Gastrocnemius medialis (tissue), 4 donors: ENCODE measurements around the gene PUS3. TPM values are rescaled to one million over a fixed set of nuclear protein-coding genes. Genes with fewer than 3 reads are reported as not detected.

Experiments
- ATAC-seq, 2 donors: fragments of 150-250 bp; one replicate each; pipeline ENCODE4 v1.9.1; 2016
- DNase-seq, 2 donors: peaks; one replicate each; pipeline ENCODE4 v3.0.0-alpha.2; 2019
- H3K27ac ChIP-seq, 4 donors: fragments of 200-600 bp; sonication (generic); 1 replicate in 1 of 4; 2 replicates in 3 of 4; pipeline ENCODE4 v1.5.1; 2016 to 2018; ENCODE audit warnings: mild to moderate bottlenecking in 2 of 4, moderate library complexity in 1 of 4
- H3K27me3 ChIP-seq, 3 donors: fragments of 200-600 bp; sonication (generic) in 2 of 3; 1 replicate in 1 of 3; 2 replicates in 2 of 3; pipeline versions ENCODE4 v1.5.1 to v1.6.0; 2016 to 2019; ENCODE audit warnings: mild to moderate bottlenecking in 1 of 3, moderate library complexity in 1 of 3
- H3K36me3 ChIP-seq, 2 donors: fragments of 200-600 bp; sonication (generic) in 1 of 2; one replicate each; pipeline ENCODE4 v1.5.1; 2017 to 2018
- H3K4me1 ChIP-seq, 2 donors: fragments of 200-600 bp; sonication (generic) in 1 of 2; one replicate each; pipeline ENCODE4 v1.5.1; 2016 to 2017; ENCODE audit warnings: mild to moderate bottlenecking in 2 of 2
- H3K4me3 ChIP-seq, 4 donors: fragments of 200-600 bp; sonication (generic) in 3 of 4; 1 replicate in 1 of 4; 2 replicates in 3 of 4; pipeline ENCODE4 v1.5.1; 2016 to 2019; ENCODE audit warnings: mild to moderate bottlenecking in 2 of 4
- H3K9me3 ChIP-seq, 3 donors: fragments of 200-600 bp; sonication (generic) in 2 of 3; 1 replicate in 1 of 3; 2 replicates in 2 of 3; pipeline ENCODE4 v1.5.1; 2016 to 2019
- POLR2A ChIP-seq, 2 donors: fragments of 450-650 bp; IDR thresholded peaks; one replicate each; pipeline ENCODE4 v1.6.1; 2017; ENCODE audit warnings: antibody characterized with exemption in 2 of 2, mild to moderate bottlenecking in 2 of 2, moderate library complexity in 2 of 2
- in situ Hi-C, 4 donors: fragments of 200-750 bp; cut with MboI; loops; one replicate each; pipeline versions ENCODE4 v1.15.0 to v1.8.0; 2017; ENCODE audit warnings: low sequenced_read_pairs in 4 of 4
- intact Hi-C: fragments of 100-400 bp; cut with DNase I; formaldehyde crosslinking; loops from one replicate; pipeline ENCODE4 v1.15.1; 2023; ENCODE audit warnings: low total_unique reads
- total RNA-seq, 4 donors: library from RNA; depleted of rRNA; stranded (reverse); fragments of >200 nt; gene quantifications; one replicate each; pipeline versions ENCODE4 v1.1.0 to v1.2.3, GENCODE V29; 2016
- TF ChIP-seq, protein P1 (sequence below), 5 experiments: fragments of 450-650 bp in 3 of 5; fragments of 200-600 bp in 2 of 5; sonication (generic) in 2 of 5; IDR thresholded peaks in 4 of 5; conservative IDR thresholded peaks in 1 of 5; 1 replicate in 4 of 5; 2 replicates in 1 of 5; pipeline ENCODE4 v1.5.1; 2016 to 2019; ENCODE audit warnings: antibody characterized with exemption in 5 of 5, mild to moderate bottlenecking in 3 of 5, moderate library complexity in 3 of 5

PUS3 gene
- total RNA-seq, 4 donors from 2014 or later, result 7.0 to 13.5 (median 11.7) TPM

DNA sequence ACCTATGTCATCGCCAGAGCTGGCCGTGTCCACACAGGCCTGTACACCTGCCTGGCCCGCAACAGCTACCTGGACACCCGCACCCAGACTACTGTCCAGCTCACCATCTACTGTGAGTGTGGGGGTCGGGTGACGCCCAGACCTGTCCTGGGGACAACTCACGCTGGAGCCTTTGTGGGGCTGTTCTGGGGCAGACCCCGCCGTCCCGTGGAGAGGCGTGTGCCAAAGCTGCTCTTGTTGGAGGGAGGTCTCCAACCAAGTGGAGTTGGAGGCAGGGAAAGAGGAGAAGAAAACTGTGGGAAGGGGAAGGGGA is 47.1 kb upstream of the PUS3 start:
- Histone ChIP-seq H3K27me3 (no peaks in the 10 kb centered on the region), H3K27ac (no peak overlapping the region), H3K4me1 (peaks cover 0 to 6% of the 10 kb centered on the region in 2 donors), H3K36me3 (no peaks in the 10 kb centered on the region), H3K4me3 (no peak overlapping the region), H3K9me3 (no peaks in the 10 kb centered on the region)
- intact Hi-C loops, result no loop called here
- no peak for DNase-seq
- ATAC-seq, result no peak
- TF ChIP-seq, protein P1, sequence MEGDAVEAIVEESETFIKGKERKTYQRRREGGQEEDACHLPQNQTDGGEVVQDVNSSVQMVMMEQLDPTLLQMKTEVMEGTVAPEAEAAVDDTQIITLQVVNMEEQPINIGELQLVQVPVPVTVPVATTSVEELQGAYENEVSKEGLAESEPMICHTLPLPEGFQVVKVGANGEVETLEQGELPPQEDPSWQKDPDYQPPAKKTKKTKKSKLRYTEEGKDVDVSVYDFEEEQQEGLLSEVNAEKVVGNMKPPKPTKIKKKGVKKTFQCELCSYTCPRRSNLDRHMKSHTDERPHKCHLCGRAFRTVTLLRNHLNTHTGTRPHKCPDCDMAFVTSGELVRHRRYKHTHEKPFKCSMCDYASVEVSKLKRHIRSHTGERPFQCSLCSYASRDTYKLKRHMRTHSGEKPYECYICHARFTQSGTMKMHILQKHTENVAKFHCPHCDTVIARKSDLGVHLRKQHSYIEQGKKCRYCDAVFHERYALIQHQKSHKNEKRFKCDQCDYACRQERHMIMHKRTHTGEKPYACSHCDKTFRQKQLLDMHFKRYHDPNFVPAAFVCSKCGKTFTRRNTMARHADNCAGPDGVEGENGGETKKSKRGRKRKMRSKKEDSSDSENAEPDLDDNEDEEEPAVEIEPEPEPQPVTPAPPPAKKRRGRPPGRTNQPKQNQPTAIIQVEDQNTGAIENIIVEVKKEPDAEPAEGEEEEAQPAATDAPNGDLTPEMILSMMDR (IDR thresholded peaks at IDR 0.05 in 4 of 5, conservative IDR thresholded peaks at IDR 0.05 in 1 of 5), result no peak
- TF ChIP-seq POLR2A (IDR thresholded peaks at IDR 0.05), result no peak
- in situ Hi-C loops, result no loop called here

DNA sequence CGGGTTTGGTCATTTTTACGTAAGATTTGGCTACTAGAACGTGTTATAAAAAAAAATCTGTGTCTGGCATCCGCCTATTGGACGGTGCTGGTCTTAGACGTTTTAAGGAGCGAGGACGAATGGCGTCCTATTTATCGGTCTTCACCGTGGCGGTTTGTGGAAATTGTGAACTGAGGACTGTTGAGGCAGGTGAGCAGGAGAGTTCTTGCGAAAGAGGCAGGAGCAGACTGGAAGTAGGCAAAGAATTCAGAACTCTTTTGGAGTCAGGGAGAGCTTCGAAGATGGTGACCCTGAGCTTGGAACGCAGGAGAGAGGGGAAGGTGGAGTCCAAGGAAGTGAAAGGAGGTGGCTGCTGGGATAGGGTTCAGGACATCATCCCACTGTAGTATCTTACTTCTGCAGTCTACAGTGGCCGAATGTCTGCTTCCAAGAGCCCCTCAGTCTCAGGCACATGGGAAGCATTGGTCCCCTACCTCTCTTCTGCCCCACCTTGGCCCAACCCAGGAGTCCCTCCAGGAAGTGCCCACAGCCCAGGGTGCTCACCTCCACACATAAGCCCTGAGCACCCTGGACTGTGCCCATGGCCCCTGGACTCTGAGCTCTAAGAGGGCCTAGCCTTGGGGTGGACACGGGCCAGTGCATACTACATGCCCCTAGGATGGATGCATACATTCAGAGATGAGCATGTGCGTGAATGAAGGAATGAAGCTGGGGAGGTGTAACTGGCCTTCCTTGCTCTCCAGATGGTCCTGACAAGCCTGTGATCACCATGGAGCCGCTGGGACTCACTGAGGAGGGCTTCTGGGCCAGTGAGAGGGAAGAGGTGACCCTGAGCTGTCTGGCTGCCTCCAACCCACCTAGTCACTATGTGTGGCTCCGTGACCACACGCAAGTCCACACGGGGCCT is 46.5 kb upstream of the PUS3 start:
- intact Hi-C loops, result no loop called here
- no peaks in the 10 kb centered on the region for H3K36me3 ChIP-seq
- no peaks in the 10 kb centered on the region for H3K27me3 ChIP-seq
- peaks cover 0 to 6% of the 10 kb centered on the region in 2 donors for H3K4me1 ChIP-seq
- no peak overlapping the region for H3K27ac ChIP-seq
- no peak for DNase-seq
- in situ Hi-C loops, result no loop called here
- no peak for ATAC-seq
- no peak for TF ChIP-seq POLR2A (IDR thresholded peaks at IDR 0.05)
- TF ChIP-seq, protein P1 (IDR thresholded peaks at IDR 0.05 in 4 of 5, conservative IDR thresholded peaks at IDR 0.05 in 1 of 5), result no peak
- no peak overlapping the region for H3K4me3 ChIP-seq
- no peaks in the 10 kb centered on the region for H3K9me3 ChIP-seq

DNA sequence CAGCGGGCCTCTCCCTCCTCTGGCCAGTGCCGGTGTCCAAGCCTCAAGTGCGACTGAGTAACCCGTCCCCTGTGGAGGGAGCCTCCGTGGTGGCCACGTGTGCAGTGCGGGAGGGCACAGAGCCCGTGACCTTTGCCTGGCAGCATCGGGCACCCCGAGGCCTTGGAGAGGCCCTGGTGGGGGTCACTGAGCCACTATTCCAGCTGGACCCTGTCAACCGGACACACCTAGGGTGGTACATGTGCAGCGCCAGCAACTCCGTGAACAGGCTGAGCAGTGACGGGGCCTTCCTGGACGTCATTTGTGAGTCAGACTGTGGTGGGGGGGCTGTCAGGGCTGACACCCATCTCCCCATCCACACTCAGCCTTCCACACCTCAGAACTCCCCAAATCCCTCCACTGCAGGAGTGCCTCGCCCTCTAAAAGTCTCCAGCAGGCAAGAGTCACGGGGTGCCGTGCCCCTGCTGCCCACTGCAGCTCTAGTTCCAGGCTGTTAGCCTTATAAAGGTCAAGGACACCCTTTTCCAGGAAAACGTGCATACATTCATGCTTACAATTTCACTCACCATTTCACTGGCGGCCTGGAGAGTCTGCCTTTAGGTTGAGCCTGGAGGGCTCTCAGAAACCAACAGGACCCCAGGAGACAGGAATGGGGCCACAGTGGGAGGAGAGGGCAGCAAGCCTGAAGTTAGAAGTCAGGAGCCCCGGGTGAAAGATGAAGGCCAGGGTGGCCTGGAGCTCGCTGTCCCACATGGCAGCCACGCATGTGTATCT is 45.5 kb upstream of the PUS3 start:
- H3K4me1 ChIP-seq, result peaks cover 0 to 6% of the 10 kb centered on the region in 2 donors
- TF ChIP-seq POLR2A (IDR thresholded peaks at IDR 0.05), result no peak
- TF ChIP-seq, protein P1 (IDR thresholded peaks at IDR 0.05 in 4 of 5, conservative IDR thresholded peaks at IDR 0.05 in 1 of 5), result no peak
- ATAC-seq (no peak), DNase-seq (no peak)
- in situ Hi-C loops (no loop called here), intact Hi-C loops (no loop called here)
- no peaks in the 10 kb centered on the region for H3K9me3 ChIP-seq
- H3K36me3 ChIP-seq, result no peaks in the 10 kb centered on the region
- no peaks in the 10 kb centered on the region for H3K27me3 ChIP-seq
- no peak overlapping the region for H3K27ac ChIP-seq
- H3K4me3 ChIP-seq, result no peak overlapping the region

DNA sequence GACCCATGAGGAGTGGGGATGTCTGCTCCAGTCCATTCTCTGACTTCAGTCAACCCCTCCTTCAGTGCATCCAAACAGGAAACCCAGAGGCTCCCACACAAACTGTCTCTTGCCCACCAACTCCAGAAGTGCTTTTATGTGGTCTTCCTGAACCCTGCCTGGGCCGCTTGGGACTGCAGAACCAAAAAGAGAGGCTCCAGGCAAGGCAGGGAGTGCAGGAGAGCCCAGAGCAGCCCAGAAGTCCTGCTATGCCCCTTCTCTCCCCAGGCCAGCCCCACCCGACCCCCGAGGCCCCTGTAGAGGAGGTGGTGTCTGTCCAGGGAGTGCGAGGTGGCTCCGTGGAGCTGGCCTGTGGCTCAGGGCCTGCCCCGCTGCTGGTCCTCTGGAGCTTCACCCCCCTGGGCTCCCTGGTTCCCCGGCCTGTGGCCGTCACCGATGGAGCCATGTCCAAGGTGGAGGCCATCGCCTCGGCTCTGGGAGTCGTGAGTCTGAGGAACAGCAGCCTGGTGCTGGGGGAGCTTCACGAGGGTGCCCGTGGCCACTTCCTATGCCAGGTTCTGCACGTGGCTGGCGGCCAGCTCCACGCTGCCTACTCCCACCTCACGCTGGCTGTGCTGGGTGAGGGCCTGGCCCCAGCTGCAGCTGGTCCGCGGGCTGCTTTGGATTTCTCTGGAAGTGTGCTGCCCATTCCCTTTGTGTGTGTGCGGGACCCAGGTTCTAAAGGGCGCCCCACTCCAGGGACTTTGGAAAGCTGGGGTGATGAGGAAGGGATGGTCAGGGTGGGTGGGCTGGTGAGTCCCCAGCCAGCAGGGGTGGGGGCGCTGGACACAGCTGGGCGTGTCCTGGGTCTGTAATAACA is 44.6 kb upstream of the PUS3 start:
- Histone ChIP-seq H3K36me3 (no peaks in the 10 kb centered on the region), H3K4me3 (no peak overlapping the region), H3K27me3 (no peaks in the 10 kb centered on the region), H3K27ac (no peak overlapping the region), H3K9me3 (no peaks in the 10 kb centered on the region), H3K4me1 (peaks cover 0 to 3% of the 10 kb centered on the region in 2 donors)
- no peak for ATAC-seq
- in situ Hi-C loops (no loop called here), intact Hi-C loops (no loop called here)
- no peak for DNase-seq
- TF ChIP-seq, protein P1 (IDR thresholded peaks at IDR 0.05 in 4 of 5, conservative IDR thresholded peaks at IDR 0.05 in 1 of 5), result no peak
- no peak for TF ChIP-seq POLR2A (IDR thresholded peaks at IDR 0.05)
